Lung (tissue), 12 donors: ENCODE data around the gene CAPN11. TPM values are rescaled to one million over a fixed set of nuclear protein-coding genes. Genes with fewer than 3 reads are reported as not detected.

Experiments
- ATAC-seq: fragments of 200-7000 bp; cut with Tn5 transposase; one replicate; pipeline ENCODE4 v1.9.1; 2020; ENCODE audit warnings: moderate number of reproducible peaks; ENCODE audit not compliant: insufficient read depth, low FRiP score
- DNase-seq, 3 donors: peaks; one replicate each; pipeline ENCODE4 v3.0.0-alpha.2; 2013 to 2017
- H3K27ac ChIP-seq, 2 donors: one replicate each; pipeline ENCODE4 v1.5.1; 2013; ENCODE audit warnings: mild to moderate bottlenecking in 2 of 2, moderate library complexity in 2 of 2, control low read depth in 1 of 2, inconsistent platforms in 1 of 2, low read depth in 1 of 2, low read length in 1 of 2
- H3K27me3 ChIP-seq, 3 donors: one replicate each; pipeline ENCODE4 v1.5.1; 2013; ENCODE audit warnings: low read length in 2 of 3; ENCODE audit not compliant: control insufficient read depth in 3 of 3, insufficient read depth in 3 of 3
- H3K36me3 ChIP-seq, 4 donors: one replicate each; pipeline ENCODE4 v1.5.1; 2013; ENCODE audit warnings: low read length in 4 of 4, mild to moderate bottlenecking in 1 of 4, moderate library complexity in 1 of 4; ENCODE audit not compliant: control insufficient read depth in 4 of 4, insufficient read depth in 4 of 4
- H3K4me1 ChIP-seq, 5 donors: one replicate each; pipeline ENCODE4 v1.5.1; 2013; ENCODE audit warnings: low read length in 5 of 5, mild to moderate bottlenecking in 2 of 5, moderate library complexity in 1 of 5; ENCODE audit not compliant: control insufficient read depth in 5 of 5, insufficient read depth in 5 of 5
- H3K4me3 ChIP-seq: one replicate; pipeline ENCODE4 v1.5.1; 2013; ENCODE audit warnings: mild to moderate bottlenecking, control low read depth, moderate library complexity
- H3K9ac ChIP-seq, 2 donors: one replicate each; pipeline ENCODE4 v1.5.1; 2013; ENCODE audit warnings: low read length in 2 of 2, control low read depth in 1 of 2; ENCODE audit not compliant: insufficient read depth in 1 of 2
- H3K9me3 ChIP-seq, 4 donors: one replicate each; pipeline ENCODE4 v1.5.1; 2013; ENCODE audit warnings: low read length in 3 of 4, mild to moderate bottlenecking in 1 of 4, moderate library complexity in 1 of 4; ENCODE audit not compliant: control insufficient read depth in 4 of 4, insufficient read depth in 3 of 4
- CTCF ChIP-seq: IDR thresholded peaks from 2 replicates; pipeline ENCODE4 v1.5.1; 2012; ENCODE audit warnings: mild to moderate bottlenecking; ENCODE audit errors: control extremely low read depth, extremely low read depth
- WGBS, 2 donors: extraction: QIAGEN DNeasy Blood & Tissue Kit; methylation state at CpG; one replicate each; pipeline ENCODE4 v1.1.7; 2013; 5-methylcytosine and 5-hydroxymethylcytosine counted together
- polyA plus RNA-seq, 2 donors: library from polyadenylated mRNA; stranded (reverse); fragments of 200-250 nt; gene quantifications; one replicate each; pipeline ENCODE4 v1.2.1, GENCODE V29; 2013
- total RNA-seq, 2 donors: library from RNA; depleted of rRNA in 1 of 2; stranded (reverse); fragments of >200 nt in 1 of 2; gene quantifications; one replicate each; pipeline ENCODE4 v1.2.1, GENCODE V29; 2014 to 2021
- donor health status: control.
- donor health status: control.
- donor health status: Bipolar disorder and iron deficiency.
- donor health status: healthy.
- donor health status: DM: yes; HTN: yes; CAD: no.

Gene CAPN11
- total and polyA plus RNA-seq, 4 donors = 0.07 to 0.30 (median 0.15) TPM; not detected in 1

GRCh38 chr6:44135173-44135758, 23.4 kb upstream of the CAPN11 start:
- Histone ChIP-seq H3K27me3 (no peaks in the 10 kb centered on the region), H3K27ac (no peak overlapping the region), H3K4me1 (peaks cover 0 to 38% (median 4%) of the 10 kb centered on the region in 5 donors), H3K9me3 (no peaks in the 10 kb centered on the region), H3K36me3 (peaks cover 0 to 35% (median 7%) of the 10 kb centered on the region in 4 donors), H3K9ac (no peak overlapping the region), H3K4me3 (no peak overlapping the region)
- ATAC-seq (no peak), DNase-seq (peak; percentile 87 to 93 (median 90))
- 88 to 90% methylated on average over 10 of the region's 10 CpGs for WGBS, 2 donors
- TF ChIP-seq CTCF = no peak

- DNase-seq (no peak), ATAC-seq (no peak)
- Histone ChIP-seq H3K27ac (no peak overlapping the region), H3K9me3 (no peaks in the 10 kb centered on the region), H3K4me3 (no peak overlapping the region), H3K9ac (no peak overlapping the region), H3K4me1 (peaks cover 0 to 38% (median 4%) of the 10 kb centered on the region in 5 donors), H3K36me3 (peaks cover 0 to 42% (median 12%) of the 10 kb centered on the region in 4 donors), H3K27me3 (no peaks in the 10 kb centered on the region)
- WGBS, 2 donors = 92 to 96% methylated on average over 7 of the region's 7 CpGs
- no peak for TF ChIP-seq CTCF
Measured at GRCh38 chr6:44135875-44136274, 22.7 kb upstream of the CAPN11 start.

- WGBS, 2 donors = 72 to 75% methylated on average over 4 to 5 of the region's 6 CpGs
- peaks cover 7 to 47% (median 18%) of the 10 kb centered on the region in 4 donors for H3K36me3 ChIP-seq
- H3K4me3 ChIP-seq = no peak overlapping the region
- DNase-seq (no peak), ATAC-seq (no peak)
- no peak for TF ChIP-seq CTCF
- no peaks in the 10 kb centered on the region for H3K9me3 ChIP-seq
- no peak overlapping the region for H3K27ac ChIP-seq
- H3K9ac ChIP-seq = no peak overlapping the region
- H3K4me1 ChIP-seq = peaks cover 0 to 22% (median 4%) of the 10 kb centered on the region in 5 donors
- H3K27me3 ChIP-seq = no peaks in the 10 kb centered on the region
Measured at GRCh38 chr6:44138717-44139350, 19.8 kb upstream of the CAPN11 start.
